ENCODE measurements around the gene MGAT4A.

MGAT4A gene

GRCh38 chr2:98743835-98744234, 12.9 kb upstream of the MGAT4A start:
- peak; percentile 45 for DNase-seq (ENCODE audit: low read depth)
- TF ChIP-seq CTCF (IDR thresholded peaks at IDR 0.05; ENCODE audit: insufficient read depth, low read depth, low read length, missing control alignments): no peak
- no peak overlapping the region for H3K4me3 ChIP-seq (ENCODE audit: low read length)

GRCh38 chr2:98739020-98739419, 8.1 kb upstream of the MGAT4A start:
- TF ChIP-seq CTCF (IDR thresholded peaks at IDR 0.05; ENCODE audit: insufficient read depth, low read depth, low read length, missing control alignments): no peak
- no peak for DNase-seq (ENCODE audit: low read depth)
- no peak overlapping the region for H3K4me3 ChIP-seq (ENCODE audit: low read length)

GRCh38 chr2:98738304-98738703, 7.4 kb upstream of the MGAT4A start:
- no peak for DNase-seq (ENCODE audit: low read depth)
- TF ChIP-seq CTCF (IDR thresholded peaks at IDR 0.05; ENCODE audit: insufficient read depth, low read depth, low read length, missing control alignments): no peak
- no peak overlapping the region for H3K4me3 ChIP-seq (ENCODE audit: low read length)

GRCh38 chr2:98737848-98738247, 6.9 kb upstream of the MGAT4A start:
- TF ChIP-seq CTCF (IDR thresholded peaks at IDR 0.05; ENCODE audit: insufficient read depth, low read depth, low read length, missing control alignments): no peak
- no peak for DNase-seq (ENCODE audit: low read depth)
- no peak overlapping the region for H3K4me3 ChIP-seq (ENCODE audit: low read length)

- H3K4me3 ChIP-seq (ENCODE audit: low read length): no peak overlapping the region
- TF ChIP-seq CTCF (IDR thresholded peaks at IDR 0.05; ENCODE audit: insufficient read depth, low read depth, low read length, missing control alignments): no peak
- DNase-seq (ENCODE audit: low read depth): peak; percentile 6
Observed at GRCh38 chr2:98736464-98736889, 5.5 kb upstream of the MGAT4A start.

GRCh38 chr2:98734823-98735260, 3.9 kb upstream of the MGAT4A start:
- no peak for DNase-seq (ENCODE audit: low read depth)
- TF ChIP-seq CTCF (IDR thresholded peaks at IDR 0.05; ENCODE audit: insufficient read depth, low read depth, low read length, missing control alignments): no peak
- no peak overlapping the region for H3K4me3 ChIP-seq (ENCODE audit: low read length)

GRCh38 chr2:98734162-98734561, 3.2 kb upstream of the MGAT4A start:
- DNase-seq (ENCODE audit: low read depth): no peak
- no peak overlapping the region for H3K4me3 ChIP-seq (ENCODE audit: low read length)
- no peak for TF ChIP-seq CTCF (IDR thresholded peaks at IDR 0.05; ENCODE audit: insufficient read depth, low read depth, low read length, missing control alignments)

Data from epithelial cell of esophagus (primary cell).